AG08396 (cell line): Measurements from ENCODE around the gene CNPY1.
"Not testable (repeated sequence)": the region's sequence is repeated elsewhere in the genome, so short reads cannot be mapped to it uniquely, and the experiment has no call there.

Experiments
- DNase-seq: peaks from one replicate; pipeline ENCODE4 v3.0.0; 2012; ENCODE audit warnings: low spot score, mixed read lengths

Gene CNPY1

GRCh38 chr7:155546449-155546848, at the start of gene CNPY1:
Gene CNPY1, minus strand, starts transcription at chr7:155546559. Its CDS starts 630 bp downstream, at chr7:155545929.
- DNase-seq, result not testable (repeated sequence)

GRCh38 chr7:155594961-155595366, 48.6 kb upstream of the CNPY1 start:
- no peak for DNase-seq

GRCh38 chr7:155594163-155594732, 47.9 kb upstream of the CNPY1 start:
- DNase-seq, result no peak

GRCh38 chr7:155593461-155594162, 47.3 kb upstream of the CNPY1 start:
- no peak for DNase-seq

- no peak for DNase-seq
Observed at GRCh38 chr7:155591055-155591775, 44.9 kb upstream of the CNPY1 start.

GRCh38 chr7:155590215-155591018, 44.1 kb upstream of the CNPY1 start:
- no peak for DNase-seq

GRCh38 chr7:155589001-155589980, 42.9 kb upstream of the CNPY1 start:
- DNase-seq, result no peak

GRCh38 chr7:155588468-155588998, 42.2 kb upstream of the CNPY1 start:
- no peak for DNase-seq

GRCh38 chr7:155587486-155587885, 41.1 kb upstream of the CNPY1 start:
- no peak for DNase-seq

GRCh38 chr7:155586843-155587440, 40.6 kb upstream of the CNPY1 start:
- no peak for DNase-seq

GRCh38 chr7:155585951-155586350, 39.6 kb upstream of the CNPY1 start:
- DNase-seq, result no peak

GRCh38 chr7:155585532-155585895, 39.2 kb upstream of the CNPY1 start:
- DNase-seq, result no peak

GRCh38 chr7:155584763-155585531, 38.6 kb upstream of the CNPY1 start:
- no peak for DNase-seq

- DNase-seq, result no peak
Observed at GRCh38 chr7:155584261-155584660, 37.9 kb upstream of the CNPY1 start.

- DNase-seq, result no peak
Observed at GRCh38 chr7:155583636-155584035, 37.3 kb upstream of the CNPY1 start.

- DNase-seq, result no peak
Observed at GRCh38 chr7:155581954-155582353, 35.6 kb upstream of the CNPY1 start.

- DNase-seq, result no peak
Observed at GRCh38 chr7:155581107-155581830, 34.9 kb upstream of the CNPY1 start.

- DNase-seq, result no peak
Observed at GRCh38 chr7:155580367-155580766, 34.0 kb upstream of the CNPY1 start.

GRCh38 chr7:155579565-155579964, 33.2 kb upstream of the CNPY1 start:
- no peak for DNase-seq
